ENCODE measurements around the gene NME5. TPM values are rescaled to one million over a fixed set of nuclear protein-coding genes. Genes with fewer than 3 reads are reported as not detected.

The NME5 gene
- total and polyA plus RNA-seq, 9 of the 15 experiments (the other 6 are each of a cell fraction or from before 2014, with no cell fraction given), result not detected

DNA sequence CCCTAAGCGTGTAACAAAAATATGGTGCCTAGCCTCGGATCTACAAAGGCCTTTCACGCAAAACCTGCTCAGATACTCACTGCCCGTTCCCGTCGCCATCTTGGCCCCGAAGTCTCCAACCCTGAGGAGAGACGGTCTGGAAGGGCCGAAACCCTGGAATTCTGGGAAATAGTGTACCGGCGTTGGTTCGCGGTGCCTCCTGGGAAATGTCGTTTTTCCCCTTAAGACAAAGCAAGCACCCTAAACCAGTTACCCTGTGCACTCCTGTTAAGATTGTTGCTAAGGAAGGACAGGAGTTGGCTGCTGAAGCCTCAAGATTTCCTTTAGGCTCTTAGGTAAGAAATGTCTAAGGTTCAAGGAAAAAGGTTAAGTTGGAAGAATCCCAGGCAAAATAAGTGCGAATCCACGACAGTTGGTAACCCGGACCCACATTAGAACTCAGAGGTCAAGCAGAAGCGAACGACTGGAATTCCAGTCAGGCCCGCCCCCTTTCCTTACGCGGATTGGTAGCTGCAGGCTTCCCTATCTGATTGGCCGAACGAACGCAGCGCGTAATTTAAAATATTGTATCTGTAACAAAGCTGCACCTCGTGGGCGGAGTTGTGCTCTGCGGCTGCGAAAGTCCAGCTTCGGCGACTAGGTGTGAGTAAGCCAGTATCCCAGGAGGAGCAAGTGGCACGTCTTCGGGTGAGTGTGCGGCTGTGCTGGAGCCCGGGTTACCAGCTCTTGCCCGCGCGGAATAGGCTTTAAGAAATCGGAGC lies 39.5 kb upstream of the NME5 start, which contains the start of the genes BRD8 and KIF20A (continued):
- TF ChIP-seq FOSL1 (tag; conservative IDR thresholded peaks at IDR 0.05) (peak; percentile 63), HSF4 (CRISPR knock-in tag; IDR thresholded peaks at IDR 0.05; ENCODE audit: borderline replicate concordance) (no peak), LEF1 (IDR thresholded peaks at IDR 0.05) (no peak), ATF1 (CRISPR knock-in tag; IDR thresholded peaks at IDR 0.05) (no peak), ATF1 (tag; IDR thresholded peaks at IDR 0.05) (peak; percentile 93), ZNF165 (CRISPR knock-in tag; IDR thresholded peaks at IDR 0.05; ENCODE audit: borderline replicate concordance) (no peak), ZNF232 (CRISPR knock-in tag; IDR thresholded peaks at IDR 0.05) (no peak), ZNF561 (CRISPR knock-in tag; conservative IDR thresholded peaks at IDR 0.05) (no peak), ID3 (CRISPR knock-in tag; IDR thresholded peaks at IDR 0.05) (no peak), ID3 (tag; IDR thresholded peaks at IDR 0.05) (peak; percentile 47; the same call in 1 of the 2 replicates), CC2D1A (IDR thresholded peaks at IDR 0.05) (peak; percentile 75; the same call in 1 of the 2 replicates), PTTG1 (tag; IDR thresholded peaks at IDR 0.05; ENCODE audit: low read depth) (no peak), TAF7 (tag; IDR thresholded peaks at IDR 0.05) (peak; percentile 96), CREB3 (tag; conservative IDR thresholded peaks at IDR 0.05; ENCODE audit: low read depth) (no peak), PPARD (CRISPR knock-in tag; IDR thresholded peaks at IDR 0.05) (no peak)
- TF ChIP-seq, protein P1, sequence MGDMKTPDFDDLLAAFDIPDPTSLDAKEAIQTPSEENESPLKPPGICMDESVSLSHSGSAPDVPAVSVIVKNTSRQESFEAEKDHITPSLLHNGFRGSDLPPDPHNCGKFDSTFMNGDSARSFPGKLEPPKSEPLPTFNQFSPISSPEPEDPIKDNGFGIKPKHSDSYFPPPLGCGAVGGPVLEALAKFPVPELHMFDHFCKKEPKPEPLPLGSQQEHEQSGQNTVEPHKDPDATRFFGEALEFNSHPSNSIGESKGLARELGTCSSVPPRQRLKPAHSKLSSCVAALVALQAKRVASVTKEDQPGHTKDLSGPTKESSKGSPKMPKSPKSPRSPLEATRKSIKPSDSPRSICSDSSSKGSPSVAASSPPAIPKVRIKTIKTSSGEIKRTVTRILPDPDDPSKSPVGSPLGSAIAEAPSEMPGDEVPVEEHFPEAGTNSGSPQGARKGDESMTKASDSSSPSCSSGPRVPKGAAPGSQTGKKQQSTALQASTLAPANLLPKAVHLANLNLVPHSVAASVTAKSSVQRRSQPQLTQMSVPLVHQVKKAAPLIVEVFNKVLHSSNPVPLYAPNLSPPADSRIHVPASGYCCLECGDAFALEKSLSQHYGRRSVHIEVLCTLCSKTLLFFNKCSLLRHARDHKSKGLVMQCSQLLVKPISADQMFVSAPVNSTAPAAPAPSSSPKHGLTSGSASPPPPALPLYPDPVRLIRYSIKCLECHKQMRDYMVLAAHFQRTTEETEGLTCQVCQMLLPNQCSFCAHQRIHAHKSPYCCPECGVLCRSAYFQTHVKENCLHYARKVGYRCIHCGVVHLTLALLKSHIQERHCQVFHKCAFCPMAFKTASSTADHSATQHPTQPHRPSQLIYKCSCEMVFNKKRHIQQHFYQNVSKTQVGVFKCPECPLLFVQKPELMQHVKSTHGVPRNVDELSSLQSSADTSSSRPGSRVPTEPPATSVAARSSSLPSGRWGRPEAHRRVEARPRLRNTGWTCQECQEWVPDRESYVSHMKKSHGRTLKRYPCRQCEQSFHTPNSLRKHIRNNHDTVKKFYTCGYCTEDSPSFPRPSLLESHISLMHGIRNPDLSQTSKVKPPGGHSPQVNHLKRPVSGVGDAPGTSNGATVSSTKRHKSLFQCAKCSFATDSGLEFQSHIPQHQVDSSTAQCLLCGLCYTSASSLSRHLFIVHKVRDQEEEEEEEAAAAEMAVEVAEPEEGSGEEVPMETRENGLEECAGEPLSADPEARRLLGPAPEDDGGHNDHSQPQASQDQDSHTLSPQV (IDR thresholded peaks at IDR 0.05), result 0 out of 2 replicates have a peak, but pooled peaks have one; percentile 18
- TF ChIP-seq, protein P2, sequence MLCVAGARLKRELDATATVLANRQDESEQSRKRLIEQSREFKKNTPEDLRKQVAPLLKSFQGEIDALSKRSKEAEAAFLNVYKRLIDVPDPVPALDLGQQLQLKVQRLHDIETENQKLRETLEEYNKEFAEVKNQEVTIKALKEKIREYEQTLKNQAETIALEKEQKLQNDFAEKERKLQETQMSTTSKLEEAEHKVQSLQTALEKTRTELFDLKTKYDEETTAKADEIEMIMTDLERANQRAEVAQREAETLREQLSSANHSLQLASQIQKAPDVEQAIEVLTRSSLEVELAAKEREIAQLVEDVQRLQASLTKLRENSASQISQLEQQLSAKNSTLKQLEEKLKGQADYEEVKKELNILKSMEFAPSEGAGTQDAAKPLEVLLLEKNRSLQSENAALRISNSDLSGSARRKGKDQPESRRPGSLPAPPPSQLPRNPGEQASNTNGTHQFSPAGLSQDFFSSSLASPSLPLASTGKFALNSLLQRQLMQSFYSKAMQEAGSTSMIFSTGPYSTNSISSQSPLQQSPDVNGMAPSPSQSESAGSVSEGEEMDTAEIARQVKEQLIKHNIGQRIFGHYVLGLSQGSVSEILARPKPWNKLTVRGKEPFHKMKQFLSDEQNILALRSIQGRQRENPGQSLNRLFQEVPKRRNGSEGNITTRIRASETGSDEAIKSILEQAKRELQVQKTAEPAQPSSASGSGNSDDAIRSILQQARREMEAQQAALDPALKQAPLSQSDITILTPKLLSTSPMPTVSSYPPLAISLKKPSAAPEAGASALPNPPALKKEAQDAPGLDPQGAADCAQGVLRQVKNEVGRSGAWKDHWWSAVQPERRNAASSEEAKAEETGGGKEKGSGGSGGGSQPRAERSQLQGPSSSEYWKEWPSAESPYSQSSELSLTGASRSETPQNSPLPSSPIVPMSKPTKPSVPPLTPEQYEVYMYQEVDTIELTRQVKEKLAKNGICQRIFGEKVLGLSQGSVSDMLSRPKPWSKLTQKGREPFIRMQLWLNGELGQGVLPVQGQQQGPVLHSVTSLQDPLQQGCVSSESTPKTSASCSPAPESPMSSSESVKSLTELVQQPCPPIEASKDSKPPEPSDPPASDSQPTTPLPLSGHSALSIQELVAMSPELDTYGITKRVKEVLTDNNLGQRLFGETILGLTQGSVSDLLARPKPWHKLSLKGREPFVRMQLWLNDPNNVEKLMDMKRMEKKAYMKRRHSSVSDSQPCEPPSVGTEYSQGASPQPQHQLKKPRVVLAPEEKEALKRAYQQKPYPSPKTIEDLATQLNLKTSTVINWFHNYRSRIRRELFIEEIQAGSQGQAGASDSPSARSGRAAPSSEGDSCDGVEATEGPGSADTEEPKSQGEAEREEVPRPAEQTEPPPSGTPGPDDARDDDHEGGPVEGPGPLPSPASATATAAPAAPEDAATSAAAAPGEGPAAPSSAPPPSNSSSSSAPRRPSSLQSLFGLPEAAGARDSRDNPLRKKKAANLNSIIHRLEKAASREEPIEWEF (CRISPR knock-in tag; IDR thresholded peaks at IDR 0.05), result no peak
